C4-2B (cell line): ENCODE measurements around the gene SPATA46.

ENCODE experiments used
- CTCF ChIP-seq: fragments of 450-650 bp; conservative IDR thresholded peaks from 2 replicates; pipeline ENCODE4 v1.5.1; 2017; ENCODE audit warnings: mild to moderate bottlenecking
- ZFX ChIP-seq: fragments of 450-650 bp; IDR thresholded peaks from 2 replicates; pipeline ENCODE4 v1.6.1; 2017

- no peak for TF ChIP-seq CTCF
- no peak for TF ChIP-seq ZFX
Measured at GRCh38 chr1:162371611-162372010, 5.0 kb downstream of the SPATA46 start.
